Measurements from ENCODE around the gene KCNJ10.

GRCh38 chr1:160091666-160092223, 21.8 kb upstream of the KCNJ10 start:
- no peak for TF ChIP-seq POLR2A (IDR thresholded peaks at IDR 0.05)
- TF ChIP-seq, protein P1, sequence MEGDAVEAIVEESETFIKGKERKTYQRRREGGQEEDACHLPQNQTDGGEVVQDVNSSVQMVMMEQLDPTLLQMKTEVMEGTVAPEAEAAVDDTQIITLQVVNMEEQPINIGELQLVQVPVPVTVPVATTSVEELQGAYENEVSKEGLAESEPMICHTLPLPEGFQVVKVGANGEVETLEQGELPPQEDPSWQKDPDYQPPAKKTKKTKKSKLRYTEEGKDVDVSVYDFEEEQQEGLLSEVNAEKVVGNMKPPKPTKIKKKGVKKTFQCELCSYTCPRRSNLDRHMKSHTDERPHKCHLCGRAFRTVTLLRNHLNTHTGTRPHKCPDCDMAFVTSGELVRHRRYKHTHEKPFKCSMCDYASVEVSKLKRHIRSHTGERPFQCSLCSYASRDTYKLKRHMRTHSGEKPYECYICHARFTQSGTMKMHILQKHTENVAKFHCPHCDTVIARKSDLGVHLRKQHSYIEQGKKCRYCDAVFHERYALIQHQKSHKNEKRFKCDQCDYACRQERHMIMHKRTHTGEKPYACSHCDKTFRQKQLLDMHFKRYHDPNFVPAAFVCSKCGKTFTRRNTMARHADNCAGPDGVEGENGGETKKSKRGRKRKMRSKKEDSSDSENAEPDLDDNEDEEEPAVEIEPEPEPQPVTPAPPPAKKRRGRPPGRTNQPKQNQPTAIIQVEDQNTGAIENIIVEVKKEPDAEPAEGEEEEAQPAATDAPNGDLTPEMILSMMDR (IDR thresholded peaks at IDR 0.05) = no peak
